ENCODE measurements around the gene FOXG1. TPM values are rescaled to one million over a fixed set of nuclear protein-coding genes. Genes with fewer than 3 reads are reported as not detected.

Gene FOXG1
- total and polyA plus RNA-seq, 2 donors (not counting 3 experiments of a cell fraction or from before 2014, with no cell fraction given), result not detected

GRCh38 chr14:28770630-28771029, 4.0 kb downstream of the FOXG1 start:
- peaks cover 55 to 89% of the 10 kb centered on the region in 2 experiments for H3K27me3 ChIP-seq (ENCODE audit: control insufficient read depth in 2 of 2, insufficient read depth in 2 of 2, low read length in 2 of 2)
- no peak overlapping the region for H3K4me2 ChIP-seq (ENCODE audit: insufficient read depth, low read length)
- H3K9me1 ChIP-seq (replicated peaks; ENCODE audit: control insufficient read depth, extremely low read depth, insufficient read depth, low read length), result no peaks in the 10 kb centered on the region
- no peaks in the 10 kb centered on the region for H3K79me2 ChIP-seq (ENCODE audit: control insufficient read depth, insufficient read depth, low read length)
- no peaks in the 10 kb centered on the region for H4K20me1 ChIP-seq (replicated peaks; ENCODE audit: control insufficient read depth, extremely low read depth, insufficient read depth, low read length)
- FAIRE-seq (no peak), DNase-seq (ENCODE audit: low read depth, low spot score) (no peak)
- dilution Hi-C loops (cut with MboI; ENCODE audit: extremely low pct_ligation_motif_present, low sequenced_read_pairs), result no loop called here
- no TSS peak for BruUV-seq (replicated peaks)
- no peak overlapping the region for H3K4me3 ChIP-seq (replicated peaks in 1 of 3; ENCODE audit: insufficient read depth in 1 of 3, low read depth in 1 of 3, low read length in 3 of 3)
- no peaks in the 10 kb centered on the region for H3K9me3 ChIP-seq (replicated peaks; ENCODE audit: control insufficient read depth, insufficient read depth, low read length)
- H3K36me3 ChIP-seq (ENCODE audit: control insufficient read depth in 2 of 2, extremely low read depth in 1 of 2, insufficient read depth in 2 of 2, low read length in 2 of 2), result no peaks in the 10 kb centered on the region
- ChIA-PET CTCF (interaction anchor here (1.1 to 1.3 kb wide), 2 partner anchors 14 to 1444 kb away, joined by 4 to 7 read pairs; no protein-coding TSS in a partner anchor), POLR2A (no interaction called here)
- H3K9ac ChIP-seq (replicated peaks; ENCODE audit: extremely low read depth, insufficient read depth, low read length), result no peak overlapping the region
- H3K4me1 ChIP-seq (ENCODE audit: control insufficient read depth, extremely low read depth, insufficient read depth, low read length), result peaks cover 5% of the 10 kb centered on the region
- no peak overlapping the region for H3K27ac ChIP-seq (ENCODE audit: insufficient read depth, low read depth, low read length)
- no peak overlapping the region for H2AFZ ChIP-seq (ENCODE audit: low read depth, low read length)
- TF ChIP-seq FOS (IDR thresholded peaks at IDR 0.05; ENCODE audit: borderline replicate concordance, insufficient read depth, low read length) (no peak), GATA2 (IDR thresholded peaks at IDR 0.05; ENCODE audit: insufficient read depth, insufficient read length, low read depth, low read length) (no peak), JUN (IDR thresholded peaks at IDR 0.05; ENCODE audit: borderline replicate concordance, insufficient read depth, insufficient read length, low read depth) (no peak), EZH2 (IDR thresholded peaks at IDR 0.05; ENCODE audit: borderline replicate concordance, low read depth, low read length, severe bottlenecking) (no peak), MAX (IDR thresholded peaks at IDR 0.05; ENCODE audit: insufficient read depth, insufficient read length) (no peak), POLR2AphosphoS5 (IDR thresholded peaks at IDR 0.05; ENCODE audit: insufficient read depth, low read depth, low read length) (no peak), POLR2A (IDR thresholded peaks at IDR 0.05; ENCODE audit: low read depth, low read length) (no peak), MYC (IDR thresholded peaks at IDR 0.05; ENCODE audit: low read depth, low read length) (no peak), CTCF (IDR thresholded peaks at IDR 0.05; ENCODE audit: extremely low read depth in 1 of 2, insufficient read depth in 1 of 2, low read depth in 1 of 2, low read length in 2 of 2) (no peak)
- intact Hi-C loops (cut with micrococcal nuclease), result loop anchor here (5.0 kb wide), 1 partner anchor 692 kb away; no protein-coding TSS in a partner anchor

All from endothelial cell of umbilical vein (primary cell).